Muscle of leg (tissue), 11 donors: Measurements from ENCODE around the gene CTXND1. TPM values are rescaled to one million over a fixed set of nuclear protein-coding genes. Genes with fewer than 3 reads are reported as not detected.

Experiments used
- DNase-seq: peaks from one replicate; pipeline ENCODE4 v3.0.0; 2013
- H3K27ac ChIP-seq: one replicate; pipeline ENCODE4 v1.5.1; 2013; ENCODE audit warnings: mild to moderate bottlenecking, low read length, control low read depth
- H3K27me3 ChIP-seq: one replicate; pipeline ENCODE4 v1.6.1; 2013; ENCODE audit warnings: low read length; ENCODE audit not compliant: control insufficient read depth, insufficient read depth
- H3K36me3 ChIP-seq: one replicate; pipeline ENCODE4 v1.6.1; 2013; ENCODE audit warnings: low read length; ENCODE audit not compliant: control insufficient read depth, insufficient read depth
- H3K4me1 ChIP-seq: one replicate; pipeline ENCODE4 v1.6.1; 2013; ENCODE audit warnings: low read length; ENCODE audit not compliant: control insufficient read depth, insufficient read depth
- H3K4me3 ChIP-seq: one replicate; pipeline ENCODE4 v1.5.1; 2013; ENCODE audit warnings: low read length, control low read depth
- H3K9me3 ChIP-seq: replicated peaks from 2 replicates; pipeline ENCODE4 v1.6.1; 2013; ENCODE audit warnings: low read depth, low read length; ENCODE audit not compliant: control insufficient read depth
- WGBS: methylation state at CpG from one replicate; pipeline ENCODE4 v1.1.5; 2013; ENCODE audit warnings: missing lambda C conversion rate; ENCODE audit not compliant: insufficient coverage; 5-methylcytosine and 5-hydroxymethylcytosine counted together
- polyA plus RNA-seq, 8 donors: library from polyadenylated mRNA; unstranded; fragments of 120-200 nt; gene quantifications; one replicate each; pipeline versions ENCODE4 v1.2.1 to v1.2.3, GENCODE V29; 2013; ENCODE audit warnings: inconsistent platforms in 1 of 8, low replicate concordance in 1 of 8; ENCODE audit not compliant: insufficient read length in 8 of 8, insufficient read depth in 1 of 8
- total RNA-seq: library from RNA; stranded (reverse); fragments of 120-200 nt; gene quantifications from one replicate; pipeline ENCODE4 v1.2.4, GENCODE V29; 2013

CTXND1 gene
- total and polyA plus RNA-seq, 9 donors = 0.44 to 1.9 (median 0.83) TPM

DNA sequence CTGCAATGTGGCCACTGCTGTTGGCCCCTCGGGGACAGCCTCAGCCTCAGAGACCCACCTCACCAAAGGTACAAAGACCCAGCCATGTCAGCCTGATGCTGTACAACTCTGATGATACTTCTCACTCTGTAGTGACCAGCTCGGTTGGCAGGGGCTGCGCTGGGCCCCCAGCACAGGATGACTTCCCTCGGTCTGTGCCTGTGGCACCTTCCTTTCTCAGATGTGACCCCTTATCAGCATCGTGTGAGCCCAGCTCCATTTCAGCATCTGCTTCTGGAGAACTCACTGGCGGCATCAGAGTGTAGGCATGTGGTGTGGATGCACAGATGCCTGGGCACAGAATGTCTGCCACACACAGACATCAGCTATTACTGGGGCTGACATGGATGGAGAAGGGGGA, 25.1 kb upstream of the CTXND1 start:
- H3K9me3 ChIP-seq = no peaks in the 10 kb centered on the region
- 83% methylated on average over 4 of the region's 6 CpGs for WGBS
- H3K27ac ChIP-seq = no peak overlapping the region
- no peak for DNase-seq
- H3K36me3 ChIP-seq = no peaks in the 10 kb centered on the region
- no peaks in the 10 kb centered on the region for H3K27me3 ChIP-seq
- H3K4me1 ChIP-seq = no peaks in the 10 kb centered on the region
- no peak overlapping the region for H3K4me3 ChIP-seq

DNA sequence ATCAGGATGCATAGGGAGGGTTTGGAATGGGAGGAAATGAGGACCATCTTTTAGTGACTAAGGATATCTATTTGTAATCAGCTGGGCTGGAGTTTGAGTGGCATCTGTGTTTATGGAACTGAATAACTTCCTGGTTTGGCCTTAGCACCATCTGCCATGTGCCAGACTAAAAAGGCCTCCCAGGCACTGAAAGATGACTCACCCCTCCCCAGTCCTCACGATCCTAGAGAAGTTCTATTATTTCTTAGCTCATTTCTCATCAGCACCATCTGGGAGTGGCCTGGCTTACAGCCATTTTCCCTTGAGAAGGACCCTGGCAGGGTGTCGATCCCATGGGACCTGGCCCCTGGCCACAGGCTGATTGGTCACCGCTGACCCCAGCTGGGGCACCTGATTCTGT, 23.9 kb upstream of the CTXND1 start:
- no peaks in the 10 kb centered on the region for H3K36me3 ChIP-seq
- H3K27me3 ChIP-seq = no peaks in the 10 kb centered on the region
- WGBS = 95% methylated on average over 2 of the region's 3 CpGs
- H3K4me3 ChIP-seq = no peak overlapping the region
- no peak for DNase-seq
- H3K4me1 ChIP-seq = no peaks in the 10 kb centered on the region
- no peak overlapping the region for H3K27ac ChIP-seq
- H3K9me3 ChIP-seq = no peaks in the 10 kb centered on the region

- Histone ChIP-seq H3K27ac (no peak overlapping the region), H3K9me3 (no peaks in the 10 kb centered on the region), H3K27me3 (no peaks in the 10 kb centered on the region), H3K4me1 (no peaks in the 10 kb centered on the region), H3K4me3 (no peak overlapping the region), H3K36me3 (no peaks in the 10 kb centered on the region)
- no peak for DNase-seq
- WGBS = no CpG with 5 or more reads among the region's 1 CpG
These were observed 23.0 kb upstream of the CTXND1 start for GRCh38 chr15:80274996-80275395.

DNA sequence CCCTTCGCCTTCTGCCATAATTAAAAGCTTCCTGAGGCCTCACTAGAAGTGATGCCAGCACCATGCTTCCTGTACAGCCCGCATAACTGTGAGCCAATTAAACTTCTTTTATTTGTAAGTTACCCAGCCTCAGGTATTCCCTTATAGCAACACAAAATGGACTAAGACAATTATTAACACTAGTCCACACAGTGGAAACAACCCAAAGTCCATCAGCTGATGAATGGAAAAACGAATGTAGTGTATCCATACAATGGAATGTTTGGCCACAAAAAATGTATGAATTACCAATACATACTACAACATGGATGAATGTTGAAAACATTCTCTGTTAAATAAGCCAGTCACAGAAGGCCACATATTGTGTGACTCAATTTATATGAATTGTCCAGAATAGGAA, 22.5 kb upstream of the CTXND1 start:
- no peaks in the 10 kb centered on the region for H3K36me3 ChIP-seq
- H3K27ac ChIP-seq = no peak overlapping the region
- H3K4me1 ChIP-seq = no peaks in the 10 kb centered on the region
- H3K9me3 ChIP-seq = no peaks in the 10 kb centered on the region
- 83% methylated on average over 2 of the region's 3 CpGs for WGBS
- no peak for DNase-seq
- no peaks in the 10 kb centered on the region for H3K27me3 ChIP-seq
- H3K4me3 ChIP-seq = no peak overlapping the region

- Histone ChIP-seq H3K27ac (no peak overlapping the region), H3K27me3 (peaks cover 2% of the 10 kb centered on the region), H3K4me3 (no peak overlapping the region), H3K4me1 (no peaks in the 10 kb centered on the region), H3K9me3 (no peaks in the 10 kb centered on the region), H3K36me3 (no peaks in the 10 kb centered on the region)
- WGBS = 86% methylated on average over 2 of the region's 2 CpGs
- no peak for DNase-seq
These were observed 21.0 kb upstream of the CTXND1 start for GRCh38 chr15:80272987-80273386.

- WGBS = 43% methylated on average over 1 of the region's 1 CpG
- no peak overlapping the region for H3K4me3 ChIP-seq
- no peaks in the 10 kb centered on the region for H3K9me3 ChIP-seq
- H3K4me1 ChIP-seq = no peaks in the 10 kb centered on the region
- H3K27me3 ChIP-seq = peaks cover 2% of the 10 kb centered on the region
- H3K27ac ChIP-seq = no peak overlapping the region
- no peak for DNase-seq
- H3K36me3 ChIP-seq = no peaks in the 10 kb centered on the region
These were observed 18.5 kb upstream of the CTXND1 start for GRCh38 chr15:80270472-80270871.

DNA sequence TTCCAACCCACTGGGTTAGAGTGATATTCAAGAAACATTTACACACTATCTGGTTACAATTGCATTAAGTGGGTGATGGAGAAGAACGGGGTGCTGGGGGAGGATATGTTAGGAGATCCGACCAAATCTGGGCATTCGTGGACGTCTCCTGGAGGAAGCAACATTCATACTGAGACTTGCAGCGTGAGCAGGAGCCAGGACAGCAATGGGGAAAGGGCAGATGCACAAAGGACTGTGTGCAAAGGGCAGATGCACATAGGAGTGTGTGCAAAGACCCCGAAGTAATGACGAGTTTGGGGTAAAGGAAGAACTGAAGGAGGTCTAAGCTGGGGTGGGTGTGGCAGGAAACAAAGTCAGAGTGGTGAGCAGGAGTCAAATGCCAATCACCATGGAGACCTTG, 16.1 kb upstream of the CTXND1 start:
- no peaks in the 10 kb centered on the region for H3K9me3 ChIP-seq
- no peak overlapping the region for H3K27ac ChIP-seq
- no peak overlapping the region for H3K4me3 ChIP-seq
- no peaks in the 10 kb centered on the region for H3K4me1 ChIP-seq
- no peaks in the 10 kb centered on the region for H3K36me3 ChIP-seq
- peaks cover 2% of the 10 kb centered on the region for H3K27me3 ChIP-seq
- WGBS = 74% methylated on average over 7 of the region's 7 CpGs
- DNase-seq = no peak

DNA sequence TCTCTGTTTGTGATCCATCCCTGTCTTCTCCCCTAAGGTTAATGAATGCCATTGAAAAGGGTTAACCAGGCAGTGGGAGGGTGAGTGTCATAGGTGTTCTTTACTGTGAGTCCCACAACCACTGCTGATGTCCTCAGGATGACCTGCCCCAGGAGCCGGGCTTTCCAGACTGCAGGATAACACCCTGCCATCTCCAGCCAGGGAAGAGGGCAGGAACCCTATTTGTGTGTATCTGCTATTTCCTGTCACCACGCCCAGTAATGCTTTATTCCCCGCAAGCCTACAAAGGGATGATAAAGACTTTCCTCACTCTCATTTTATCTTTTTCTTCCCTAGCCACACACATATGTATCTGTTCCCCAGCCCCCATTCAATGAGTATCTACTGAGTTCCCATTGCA, 15.6 kb upstream of the CTXND1 start:
- no peak for DNase-seq
- 80% methylated on average over 1 of the region's 3 CpGs for WGBS

DNA sequence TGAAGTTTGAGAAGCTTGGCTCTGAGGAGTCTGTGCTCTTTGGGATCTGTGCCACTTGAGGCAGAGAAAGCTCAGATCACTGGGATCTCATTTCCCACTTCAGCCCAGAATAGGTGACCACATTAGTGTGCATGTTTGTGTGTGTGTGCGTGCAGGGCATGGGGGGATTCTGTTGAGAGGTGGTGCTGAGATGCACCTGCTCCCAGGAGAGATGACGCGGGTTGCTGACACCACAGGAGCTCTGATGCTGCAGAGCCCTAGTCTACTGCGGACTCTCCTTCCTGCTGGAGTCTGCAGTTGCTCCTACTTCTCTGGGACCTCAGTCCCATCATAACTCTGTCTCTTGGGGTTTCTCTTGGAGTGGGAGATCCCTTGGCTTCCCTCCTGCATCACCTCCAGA, 14.7 kb upstream of the CTXND1 start:
- WGBS = no CpG with 5 or more reads among the region's 4 CpGs
- Histone ChIP-seq H3K4me3 (no peak overlapping the region), H3K9me3 (no peaks in the 10 kb centered on the region), H3K27ac (no peak overlapping the region), H3K27me3 (peaks cover 2% of the 10 kb centered on the region), H3K36me3 (no peaks in the 10 kb centered on the region), H3K4me1 (no peaks in the 10 kb centered on the region)
- DNase-seq = no peak

More for the DNA sequence above, 15.6 kb upstream of the CTXND1 start:
- Histone ChIP-seq H3K36me3 (no peaks in the 10 kb centered on the region), H3K27me3 (peaks cover 2% of the 10 kb centered on the region), H3K27ac (no peak overlapping the region), H3K9me3 (no peaks in the 10 kb centered on the region), H3K4me3 (no peak overlapping the region), H3K4me1 (no peaks in the 10 kb centered on the region)

DNA sequence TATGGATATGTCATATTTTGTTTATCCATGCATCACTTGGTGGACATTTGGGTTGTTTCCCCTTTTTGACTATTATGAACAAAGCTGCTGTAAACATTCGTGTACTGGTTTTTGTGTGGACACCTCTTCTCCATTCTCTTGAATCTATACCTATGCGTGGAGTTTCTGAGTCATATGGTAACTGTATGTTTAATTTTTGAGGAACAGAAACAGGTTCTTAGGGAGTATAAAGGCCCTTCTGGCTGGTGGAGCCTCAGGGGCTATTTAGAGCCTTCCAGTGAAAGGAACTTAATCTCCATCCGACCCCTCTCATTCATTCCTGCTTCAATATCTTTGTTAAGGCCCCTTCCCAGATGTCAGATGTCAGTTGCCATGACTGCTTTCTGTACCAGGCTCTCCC, 14.1 kb upstream of the CTXND1 start:
- Histone ChIP-seq H3K27ac (no peak overlapping the region), H3K27me3 (peaks cover 2% of the 10 kb centered on the region), H3K4me1 (no peaks in the 10 kb centered on the region), H3K9me3 (no peaks in the 10 kb centered on the region), H3K4me3 (no peak overlapping the region), H3K36me3 (no peaks in the 10 kb centered on the region)
- WGBS = 57% methylated on average over 1 of the region's 3 CpGs
- no peak for DNase-seq

DNA sequence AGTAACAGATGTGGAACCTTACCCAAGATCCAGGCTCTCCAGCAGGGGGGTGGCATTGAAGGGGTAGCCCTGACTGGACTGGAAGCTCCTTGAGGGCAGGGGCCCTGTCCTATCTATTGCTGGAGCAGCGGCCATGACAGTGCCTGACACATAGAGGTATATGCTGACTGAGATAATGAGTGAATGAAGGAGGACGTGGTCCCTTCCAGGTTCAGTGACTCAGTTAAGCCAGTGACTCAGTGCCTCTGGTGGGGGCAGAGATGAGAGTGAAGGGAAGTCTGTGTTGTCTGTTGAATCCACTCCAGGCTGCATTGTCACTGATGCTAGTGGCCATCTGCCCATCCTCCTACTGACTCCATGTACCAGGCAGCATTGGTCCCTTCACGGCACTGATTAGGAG, 13.0 kb upstream of the CTXND1 start:
- peaks cover 6% of the 10 kb centered on the region for H3K27me3 ChIP-seq
- no peak for DNase-seq
- H3K9me3 ChIP-seq = no peaks in the 10 kb centered on the region
- no peaks in the 10 kb centered on the region for H3K4me1 ChIP-seq
- WGBS = 79% methylated on average over 2 of the region's 3 CpGs
- no peaks in the 10 kb centered on the region for H3K36me3 ChIP-seq
- no peak overlapping the region for H3K4me3 ChIP-seq
- no peak overlapping the region for H3K27ac ChIP-seq
